Fibroblast of lung (primary cell): ENCODE measurements around the gene DTX1. TPM values are rescaled to one million over a fixed set of nuclear protein-coding genes. Genes with fewer than 3 reads are reported as not detected.

Experiments used
- DNase-seq, 2 donors: peaks; one replicate each; pipeline versions ENCODE4 v3.0.0 to v3.0.0-alpha.2; 2010; ENCODE audit warnings: low read depth in 2 of 2
- H2AFZ ChIP-seq: 2 replicates; pipeline ENCODE4 v1.5.1; 2012; ENCODE audit warnings: low read length, control low read depth, inconsistent platforms
- H3K27ac ChIP-seq: 2 replicates; pipeline ENCODE4 v1.5.1; 2011; ENCODE audit warnings: low read length, control low read depth; ENCODE audit not compliant: insufficient read depth
- H3K27me3 ChIP-seq: 2 replicates; pipeline ENCODE4 v1.5.1; 2011; ENCODE audit warnings: mild to moderate bottlenecking, low read length; ENCODE audit not compliant: control insufficient read depth, insufficient read depth
- H3K36me3 ChIP-seq: 2 replicates; pipeline ENCODE4 v1.5.1; 2011; ENCODE audit warnings: low read length; ENCODE audit not compliant: control insufficient read depth, insufficient read depth
- H3K4me1 ChIP-seq: 2 replicates; pipeline ENCODE4 v1.5.1; 2011; ENCODE audit warnings: low read length; ENCODE audit not compliant: control insufficient read depth, insufficient read depth; ENCODE audit errors: extremely low read depth
- H3K4me2 ChIP-seq: 2 replicates; pipeline ENCODE4 v1.5.1; 2011; ENCODE audit warnings: low read length, control low read depth; ENCODE audit not compliant: insufficient read depth; ENCODE audit errors: extremely low read depth
- H3K4me3 ChIP-seq, 4 experiments: fragments of 200-600 bp in 1 of 4; sonication (generic) in 1 of 4; replicated peaks in 1 of 4; 2 replicates each; pipeline ENCODE4 v1.5.1; 2011 to 2016; ENCODE audit warnings: low read length in 4 of 4, low read depth in 3 of 4, mild to moderate bottlenecking in 3 of 4, control low read depth in 2 of 4, inconsistent platforms in 1 of 4, mixed read lengths in 1 of 4; ENCODE audit not compliant: insufficient read depth in 1 of 4; ENCODE audit errors: control extremely low read depth in 1 of 4
- H3K79me2 ChIP-seq: 2 replicates; pipeline ENCODE4 v1.5.1; 2012; ENCODE audit warnings: mild to moderate bottlenecking, low read length, inconsistent platforms; ENCODE audit not compliant: control insufficient read depth, insufficient read depth
- H3K9ac ChIP-seq: 2 replicates; pipeline ENCODE4 v1.5.1; 2011; ENCODE audit warnings: mild to moderate bottlenecking, low read length, control low read depth; ENCODE audit not compliant: insufficient read depth
- H3K9me3 ChIP-seq: 2 replicates; pipeline ENCODE4 v1.5.1; 2012; ENCODE audit warnings: low read depth, low read length; ENCODE audit not compliant: control insufficient read depth, insufficient read depth
- H4K20me1 ChIP-seq: 2 replicates; pipeline ENCODE4 v1.5.1; 2011; ENCODE audit warnings: low read length; ENCODE audit not compliant: control insufficient read depth, insufficient read depth; ENCODE audit errors: extremely low read depth
- CTCF ChIP-seq, 2 donors: IDR thresholded peaks in 1 of 2; conservative IDR thresholded peaks in 1 of 2; 1 replicate in 1 of 2; 2 replicates in 1 of 2; pipeline ENCODE4 v1.5.1; 2011 to 2012; ENCODE audit warnings: low read length in 2 of 2, control low read depth in 1 of 2, inconsistent platforms in 1 of 2, low read depth in 1 of 2, mild to moderate bottlenecking in 1 of 2
- EZH2 ChIP-seq: IDR thresholded peaks from 2 replicates; pipeline ENCODE4 v1.5.1; 2012; ENCODE audit warnings: low read length, control low read depth, mild to moderate bottlenecking; ENCODE audit errors: missing control alignments
- polyA plus RNA-seq, 2 donors: library from polyadenylated mRNA; depleted of rRNA in 1 of 2; stranded (reverse) in 1 of 2; unstranded in 1 of 2; fragments of >200 nt; gene quantifications; 2 replicates each; pipeline ENCODE4 v1.2.1, GENCODE V29; 2011 to 2012; ENCODE audit warnings: missing spikeins in 1 of 2
- total RNA-seq: library from RNA; depleted of rRNA; stranded (reverse); fragments of >200 nt; gene quantifications from 2 replicates; pipeline ENCODE4 v1.2.1, GENCODE V29; 2014

DTX1 gene
- total and polyA plus RNA-seq, 2 donors (not counting 1 experiment from before 2014, with no cell fraction given): not detected

DNA sequence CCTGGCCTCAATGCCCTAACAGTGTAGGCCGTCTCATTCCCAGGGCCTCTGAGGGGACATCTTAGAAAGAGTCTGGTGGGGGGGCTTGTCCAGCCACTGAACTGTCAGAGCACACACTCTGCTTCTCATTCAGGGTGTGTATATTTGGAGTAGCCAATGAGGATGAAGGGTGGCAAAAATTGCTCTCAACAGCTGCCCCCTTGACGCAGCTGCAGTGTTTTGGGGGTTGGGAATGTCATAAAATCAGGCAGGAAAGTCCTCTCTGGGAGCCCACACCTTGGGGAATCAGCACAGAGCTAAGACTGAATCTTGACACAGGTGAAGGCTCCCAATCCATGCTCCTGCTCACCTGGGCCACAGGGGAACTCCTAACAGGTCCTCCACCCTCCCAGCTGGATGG is 77.5 kb downstream of the DTX1 start:
- no peak for DNase-seq
- no peaks in the 10 kb centered on the region for H3K9me3 ChIP-seq
- H4K20me1 ChIP-seq: no peaks in the 10 kb centered on the region
- H3K79me2 ChIP-seq: no peaks in the 10 kb centered on the region
- H3K4me1 ChIP-seq: no peaks in the 10 kb centered on the region
- H3K4me3 ChIP-seq: no peak overlapping the region
- H3K9ac ChIP-seq: no peak overlapping the region
- TF ChIP-seq EZH2 (no peak), CTCF (conservative IDR thresholded peaks at IDR 0.05 in 1 of 2, IDR thresholded peaks at IDR 0.05 in 1 of 2; ENCODE audit: low read depth in 1 of 2, low read length in 2 of 2) (no peak)
- no peak overlapping the region for H3K27ac ChIP-seq
- H3K27me3 ChIP-seq: no peaks in the 10 kb centered on the region
- H2AFZ ChIP-seq: no peak overlapping the region
- no peak overlapping the region for H3K4me2 ChIP-seq
- no peaks in the 10 kb centered on the region for H3K36me3 ChIP-seq

- H3K9me3 ChIP-seq: no peaks in the 10 kb centered on the region
- H3K4me3 ChIP-seq: no peak overlapping the region
- H3K4me2 ChIP-seq: no peak overlapping the region
- no peak overlapping the region for H3K27ac ChIP-seq
- no peak for DNase-seq
- H3K9ac ChIP-seq: no peak overlapping the region
- H3K27me3 ChIP-seq: no peaks in the 10 kb centered on the region
- no peaks in the 10 kb centered on the region for H4K20me1 ChIP-seq
- no peak for TF ChIP-seq CTCF (conservative IDR thresholded peaks at IDR 0.05 in 1 of 2, IDR thresholded peaks at IDR 0.05 in 1 of 2; ENCODE audit: low read depth in 1 of 2, low read length in 2 of 2)
- no peak for TF ChIP-seq EZH2
- H3K79me2 ChIP-seq: no peaks in the 10 kb centered on the region
- H2AFZ ChIP-seq: no peak overlapping the region
- H3K4me1 ChIP-seq: no peaks in the 10 kb centered on the region
- H3K36me3 ChIP-seq: no peaks in the 10 kb centered on the region
Measured at GRCh38 chr12:113134521-113134951, 78.0 kb downstream of the DTX1 start.

- Histone ChIP-seq H3K79me2 (no peaks in the 10 kb centered on the region), H3K4me3 (no peak within 1 kb of the TSS), H3K4me1 (no peaks in the 10 kb centered on the region), H3K9me3 (no peaks in the 10 kb centered on the region), H3K9ac (no peak within 1 kb of the TSS), H3K27me3 (no peaks in the 10 kb centered on the region), H2AFZ (no peak within 1 kb of the TSS), H3K27ac (no peak within 1 kb of the TSS), H4K20me1 (no peaks in the 10 kb centered on the region), H3K4me2 (no peak within 1 kb of the TSS), H3K36me3 (no peaks in the 10 kb centered on the region)
- no peak for TF ChIP-seq EZH2
- no peak for TF ChIP-seq CTCF (conservative IDR thresholded peaks at IDR 0.05 in 1 of 2, IDR thresholded peaks at IDR 0.05 in 1 of 2; ENCODE audit: low read depth in 1 of 2, low read length in 2 of 2)
- DNase-seq: no peak
Measured at GRCh38 chr12:113135178-113136127, 78.9 kb downstream of the DTX1 start, which contains the start of gene RASAL1. Gene RASAL1, minus strand, starts transcription at chr12:113135761. Its CDS starts 299 bp downstream, at chr12:113135462.
